Fibroblast of peridontal ligament (primary cell): Measurements from ENCODE around the gene EDEM1.
A peak's percentile ranks its signal among the peaks of the same experiment; 100 is the strongest.

Experiments
- DNase-seq: peaks from one replicate; pipeline ENCODE4 v3.0.0-alpha.2; 2010; ENCODE audit errors: extremely low read depth

Gene EDEM1

GRCh38 chr3:5198986-5199731 lies 11.7 kb downstream of the EDEM1 start:
- DNase-seq = no peak

GRCh38 chr3:5201536-5201935 lies 14.0 kb downstream of the EDEM1 start:
- no peak for DNase-seq

- peak; percentile 92 for DNase-seq
Observed at GRCh38 chr3:5202222-5202621, 14.7 kb downstream of the EDEM1 start.

GRCh38 chr3:5205165-5205941 lies 17.8 kb downstream of the EDEM1 start:
- DNase-seq = peak; percentile 68

GRCh38 chr3:5210926-5211325 lies 23.4 kb downstream of the EDEM1 start:
- no peak for DNase-seq

GRCh38 chr3:5212628-5213573 lies 25.4 kb downstream of the EDEM1 start:
- no peak for DNase-seq

GRCh38 chr3:5213574-5213966 lies 26.1 kb downstream of the EDEM1 start:
- DNase-seq = no peak

GRCh38 chr3:5214352-5214751 lies 26.8 kb downstream of the EDEM1 start:
- no peak for DNase-seq

GRCh38 chr3:5217824-5218595 lies 30.5 kb downstream of the EDEM1 start:
- DNase-seq = peak; percentile 84

GRCh38 chr3:5218815-5219214 lies 31.3 kb downstream of the EDEM1 start:
- DNase-seq = peak; percentile 50

GRCh38 chr3:5219216-5219615 lies 31.7 kb downstream of the EDEM1 start:
- no peak for DNase-seq

- DNase-seq = no peak
Observed at GRCh38 chr3:5220193-5220592, 32.7 kb downstream of the EDEM1 start.

- DNase-seq = no peak
Observed at GRCh38 chr3:5220667-5221431, 33.3 kb downstream of the EDEM1 start.

GRCh38 chr3:5221701-5222100 lies 34.2 kb downstream of the EDEM1 start:
- no peak for DNase-seq

- no peak for DNase-seq
Observed at GRCh38 chr3:5222283-5223005, 34.9 kb downstream of the EDEM1 start.

- peak; percentile 71 for DNase-seq
Observed at GRCh38 chr3:5226783-5227182, 39.3 kb downstream of the EDEM1 start.

- no peak for DNase-seq
Observed at GRCh38 chr3:5227812-5228211, 40.3 kb downstream of the EDEM1 start.

GRCh38 chr3:5229414-5229813 lies 41.9 kb downstream of the EDEM1 start:
- DNase-seq = no peak

GRCh38 chr3:5231074-5231473 lies 43.6 kb downstream of the EDEM1 start:
- no peak for DNase-seq

- no peak for DNase-seq
Observed at GRCh38 chr3:5231487-5231886, 44.0 kb downstream of the EDEM1 start.
